Progenitor cell of endocrine pancreas (in vitro differentiated cells): ENCODE data around the gene CNGA3. TPM values are rescaled to one million over a fixed set of nuclear protein-coding genes. Genes with fewer than 3 reads are reported as not detected.

ENCODE experiments used
- DNase-seq: peaks from one replicate; pipeline ENCODE4 v3.0.0; 2021; ENCODE audit warnings: low spot score; ENCODE audit not compliant: unreplicated experiment
- H3K27ac Mint-ChIP-seq: 2 replicates; pipeline ENCODE4 v1.8.0; 2021; ENCODE audit warnings: mild to moderate bottlenecking, moderate library complexity, mixed read lengths
- H3K27me3 Mint-ChIP-seq: 2 replicates; pipeline ENCODE4 v1.8.0; 2021; ENCODE audit warnings: mixed read lengths
- H3K36me3 Mint-ChIP-seq: 2 replicates; pipeline ENCODE4 v1.8.0; 2022; ENCODE audit warnings: mixed read lengths; ENCODE audit not compliant: insufficient read depth
- H3K4me1 Mint-ChIP-seq: 2 replicates; pipeline ENCODE4 v1.8.0; 2021; ENCODE audit warnings: low read depth, mixed read lengths
- H3K4me3 Mint-ChIP-seq: 2 replicates; pipeline ENCODE4 v1.8.0; 2021; ENCODE audit warnings: low read depth, mild to moderate bottlenecking, moderate library complexity, mixed read lengths
- H3K9me3 Mint-ChIP-seq: 2 replicates; pipeline ENCODE4 v1.8.0; 2021; ENCODE audit warnings: low read depth, mixed read lengths
- total RNA-seq: library from RNA; stranded (reverse); gene quantifications from 2 replicates; pipeline ENCODE4 v1.2.1, GENCODE V29; 2021
- TF ChIP-seq, protein P1 (sequence below): fragments of 200-600 bp; sonication (generic); IDR thresholded peaks from one replicate; pipeline ENCODE4 v1.5.0; 2021; ENCODE audit warnings: antibody characterized with exemption, mild to moderate bottlenecking; ENCODE audit not compliant: unreplicated experiment

The CNGA3 gene
- total RNA-seq, 1 donor from 2014 or later, result 5.3 TPM

- H3K4me3 Mint-ChIP-seq, result no peak overlapping the region
- no peaks in the 10 kb centered on the region for H3K4me1 Mint-ChIP-seq
- no peak overlapping the region for H3K27ac Mint-ChIP-seq
- peak; percentile 70 for DNase-seq
- TF ChIP-seq, protein P1, sequence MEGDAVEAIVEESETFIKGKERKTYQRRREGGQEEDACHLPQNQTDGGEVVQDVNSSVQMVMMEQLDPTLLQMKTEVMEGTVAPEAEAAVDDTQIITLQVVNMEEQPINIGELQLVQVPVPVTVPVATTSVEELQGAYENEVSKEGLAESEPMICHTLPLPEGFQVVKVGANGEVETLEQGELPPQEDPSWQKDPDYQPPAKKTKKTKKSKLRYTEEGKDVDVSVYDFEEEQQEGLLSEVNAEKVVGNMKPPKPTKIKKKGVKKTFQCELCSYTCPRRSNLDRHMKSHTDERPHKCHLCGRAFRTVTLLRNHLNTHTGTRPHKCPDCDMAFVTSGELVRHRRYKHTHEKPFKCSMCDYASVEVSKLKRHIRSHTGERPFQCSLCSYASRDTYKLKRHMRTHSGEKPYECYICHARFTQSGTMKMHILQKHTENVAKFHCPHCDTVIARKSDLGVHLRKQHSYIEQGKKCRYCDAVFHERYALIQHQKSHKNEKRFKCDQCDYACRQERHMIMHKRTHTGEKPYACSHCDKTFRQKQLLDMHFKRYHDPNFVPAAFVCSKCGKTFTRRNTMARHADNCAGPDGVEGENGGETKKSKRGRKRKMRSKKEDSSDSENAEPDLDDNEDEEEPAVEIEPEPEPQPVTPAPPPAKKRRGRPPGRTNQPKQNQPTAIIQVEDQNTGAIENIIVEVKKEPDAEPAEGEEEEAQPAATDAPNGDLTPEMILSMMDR, result peak; percentile 99
- H3K9me3 Mint-ChIP-seq, result no peaks in the 10 kb centered on the region
- H3K36me3 Mint-ChIP-seq, result no peaks in the 10 kb centered on the region
- peaks cover 2% of the 10 kb centered on the region for H3K27me3 Mint-ChIP-seq
These were observed 38.9 kb downstream of the CNGA3 start for GRCh38 chr2:98385050-98385699.

DNA sequence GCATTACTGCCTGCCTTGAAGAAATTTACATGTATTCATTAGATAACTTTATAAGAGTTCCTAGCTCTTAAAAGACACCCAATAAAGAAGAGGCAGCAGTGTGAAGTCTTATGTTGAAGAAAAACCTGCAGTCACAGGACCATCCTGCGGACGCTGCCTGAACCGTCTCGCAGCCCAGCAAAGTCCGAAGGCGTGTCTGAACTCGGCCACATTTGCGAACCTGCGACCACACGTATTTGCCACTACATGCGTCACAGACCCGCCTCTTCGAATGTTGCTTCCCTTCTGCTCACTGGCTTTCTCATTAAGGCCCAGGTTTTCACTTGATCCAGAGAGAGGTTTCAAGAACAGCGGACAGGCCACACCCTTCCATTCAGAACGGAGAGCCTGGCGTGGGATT lies 41.2 kb downstream of the CNGA3 start:
- Mint-ChIP-seq H3K27me3 (peaks cover 2% of the 10 kb centered on the region), H3K27ac (no peak overlapping the region), H3K4me1 (no peaks in the 10 kb centered on the region), H3K9me3 (no peaks in the 10 kb centered on the region), H3K4me3 (no peak overlapping the region), H3K36me3 (no peaks in the 10 kb centered on the region)
- TF ChIP-seq, protein P1, result no peak
- DNase-seq, result no peak

GRCh38 chr2:98388081-98388480 lies 41.8 kb downstream of the CNGA3 start:
- H3K4me1 Mint-ChIP-seq, result no peaks in the 10 kb centered on the region
- H3K27me3 Mint-ChIP-seq, result peaks cover 2% of the 10 kb centered on the region
- no peak overlapping the region for H3K4me3 Mint-ChIP-seq
- no peaks in the 10 kb centered on the region for H3K36me3 Mint-ChIP-seq
- H3K9me3 Mint-ChIP-seq, result no peaks in the 10 kb centered on the region
- no peak overlapping the region for H3K27ac Mint-ChIP-seq
- DNase-seq, result no peak
- TF ChIP-seq, protein P1, result no peak

GRCh38 chr2:98388601-98389250 lies 42.5 kb downstream of the CNGA3 start:
- DNase-seq, result no peak
- H3K4me1 Mint-ChIP-seq, result no peaks in the 10 kb centered on the region
- H3K36me3 Mint-ChIP-seq, result no peaks in the 10 kb centered on the region
- H3K27me3 Mint-ChIP-seq, result peaks cover 2% of the 10 kb centered on the region
- no peaks in the 10 kb centered on the region for H3K9me3 Mint-ChIP-seq
- TF ChIP-seq, protein P1, result no peak
- H3K27ac Mint-ChIP-seq, result no peak overlapping the region
- no peak overlapping the region for H3K4me3 Mint-ChIP-seq

DNA sequence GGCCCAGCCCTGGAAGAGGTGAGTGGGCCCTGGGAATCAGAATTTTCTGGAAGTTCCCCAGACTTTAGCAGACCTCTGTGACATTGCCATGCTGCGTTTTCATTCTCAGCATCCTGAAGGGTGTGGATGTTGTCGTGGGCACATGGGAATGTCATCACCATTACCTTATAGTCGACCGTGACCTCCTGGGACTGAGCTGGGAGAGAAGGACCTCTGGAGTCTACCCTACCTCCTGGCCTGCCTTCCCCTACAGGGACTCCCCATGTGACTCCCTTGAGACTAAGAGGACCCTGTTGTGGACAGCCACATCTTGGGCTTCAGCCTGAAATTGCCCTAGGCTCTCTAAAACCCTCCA lies 43.0 kb downstream of the CNGA3 start:
- H3K36me3 Mint-ChIP-seq, result no peaks in the 10 kb centered on the region
- no peak overlapping the region for H3K4me3 Mint-ChIP-seq
- TF ChIP-seq, protein P1, result no peak
- H3K4me1 Mint-ChIP-seq, result no peaks in the 10 kb centered on the region
- no peaks in the 10 kb centered on the region for H3K9me3 Mint-ChIP-seq
- H3K27me3 Mint-ChIP-seq, result peaks cover 2% of the 10 kb centered on the region
- DNase-seq, result no peak
- H3K27ac Mint-ChIP-seq, result no peak overlapping the region
